Mucosa of descending colon (tissue), 3 donors: ENCODE results near the gene BRCA2. TPM values are rescaled to one million over a fixed set of nuclear protein-coding genes. Genes with fewer than 3 reads are reported as not detected.
"Not testable (repeated sequence)": the region's sequence is repeated elsewhere in the genome, so short reads cannot be mapped to it uniquely, and the experiment has no call there.

Experiments
- ATAC-seq: fragments of 200-7000 bp; cut with Tn5 transposase; one replicate; pipeline ENCODE4 v1.9.1; 2020; ENCODE audit warnings: mild to moderate bottlenecking, moderate library complexity
- DNase-seq, 3 donors: peaks; one replicate each; pipeline ENCODE4 v3.0.0-alpha.2; 2020
- H3K36me3 ChIP-seq: fragments of 200-600 bp; one replicate; pipeline ENCODE4 v1.8.0; 2021; ENCODE audit warnings: low read depth, mild to moderate bottlenecking
- H3K4me1 ChIP-seq: fragments of 200-600 bp; one replicate; pipeline ENCODE4 v1.8.0; 2021; ENCODE audit warnings: low read depth, mild to moderate bottlenecking
- H3K4me3 ChIP-seq: fragments of 200-600 bp; one replicate; pipeline ENCODE4 v1.8.0; 2021; ENCODE audit warnings: mild to moderate bottlenecking
- H3K9me3 ChIP-seq: fragments of 200-600 bp; one replicate; pipeline ENCODE4 v1.8.0; 2021; ENCODE audit warnings: mild to moderate bottlenecking
- CTCF ChIP-seq: fragments of 200-600 bp; IDR thresholded peaks from one replicate; pipeline ENCODE4 v1.8.0; 2022; ENCODE audit warnings: antibody characterized with exemption, mild to moderate bottlenecking
- intact Hi-C, 2 donors: fragments of 100-400 bp; cut with DNase I in 1 of 2; cut with micrococcal nuclease in 1 of 2; formaldehyde crosslinking; loops; one replicate each; pipeline versions ENCODE4 v1.11.0 to v1.11.1; 2022; cut with DNase I, micrococcal nuclease
- total RNA-seq, 3 donors: library from RNA; stranded (reverse); fragmentation: NEBNext Ultra II Directional in 2 of 3; extraction: Animal tissue kit (Norgen Biotek cat#: 25700) in 2 of 3; gene quantifications; one replicate each; pipeline versions ENCODE4 v1.2.1 to v1.2.4, GENCODE V29; 2021 to 2023
- donor health status: DM: no; HTN: no; CAD: no; lungs with moderate emphysema.
- donor health status: DM: no; HTN: no; CAD: no.
- donor health status: DM: no; HTN: yes; CAD: no.

Gene BRCA2
- total RNA-seq, 3 donors from 2014 or later, result 1.8 to 4.8 (median 2.5) TPM

GRCh38 chr13:32340914-32341313 lies 25.6 kb downstream of the BRCA2 start:
- Histone ChIP-seq H3K9me3 (no peaks in the 10 kb centered on the region), H3K36me3 (no peaks in the 10 kb centered on the region), H3K4me1 (no peaks in the 10 kb centered on the region), H3K4me3 (no peak overlapping the region)
- intact Hi-C loops, result no loop called here
- no peak for ATAC-seq
- TF ChIP-seq CTCF, result no peak
- DNase-seq, result no peak

- intact Hi-C loops, result no loop called here
- Histone ChIP-seq H3K9me3 (no peaks in the 10 kb centered on the region), H3K4me3 (no peak overlapping the region), H3K36me3 (no peaks in the 10 kb centered on the region), H3K4me1 (no peaks in the 10 kb centered on the region)
- ATAC-seq, result no peak
- TF ChIP-seq CTCF, result no peak
- no peak for DNase-seq
These were observed 32.3 kb downstream of the BRCA2 start for GRCh38 chr13:32347651-32348050.

GRCh38 chr13:32350839-32351441 lies 35.6 kb downstream of the BRCA2 start:
- H3K9me3 ChIP-seq, DNase-seq, ATAC-seq, H3K36me3 ChIP-seq, H3K4me3 ChIP-seq, H3K4me1 ChIP-seq, intact Hi-C loops: not testable (repeated sequence)

- no peak for TF ChIP-seq CTCF
- ATAC-seq (no peak), DNase-seq (no peak)
- Histone ChIP-seq H3K9me3 (no peaks in the 10 kb centered on the region), H3K4me1 (no peaks in the 10 kb centered on the region), H3K36me3 (no peaks in the 10 kb centered on the region), H3K4me3 (no peak overlapping the region)
- intact Hi-C loops, result no loop called here
These were observed 38.7 kb downstream of the BRCA2 start for GRCh38 chr13:32354040-32354439.

GRCh38 chr13:32355935-32356334 lies 40.6 kb downstream of the BRCA2 start:
- DNase-seq, H3K4me3 ChIP-seq, intact Hi-C loops, ATAC-seq, H3K9me3 ChIP-seq, H3K36me3 ChIP-seq, H3K4me1 ChIP-seq: not testable (repeated sequence)

- no peaks in the 10 kb centered on the region for H3K9me3 ChIP-seq
- intact Hi-C loops, result no loop called here
- no peak overlapping the region for H3K4me3 ChIP-seq
- ATAC-seq (no peak), DNase-seq (no peak)
- no peak for TF ChIP-seq CTCF
- H3K36me3 ChIP-seq, result no peaks in the 10 kb centered on the region
- no peaks in the 10 kb centered on the region for H3K4me1 ChIP-seq
These were observed 47.3 kb downstream of the BRCA2 start for GRCh38 chr13:32362574-32362973.

- no peaks in the 10 kb centered on the region for H3K4me1 ChIP-seq
- intact Hi-C loops, result no loop called here
- no peak overlapping the region for H3K4me3 ChIP-seq
- H3K36me3 ChIP-seq, result no peaks in the 10 kb centered on the region
- ATAC-seq (no peak), DNase-seq (no peak)
- no peaks in the 10 kb centered on the region for H3K9me3 ChIP-seq
- no peak for TF ChIP-seq CTCF
These were observed 55.5 kb downstream of the BRCA2 start for GRCh38 chr13:32370805-32371204.
